GM10266 (cell line): ENCODE data around the gene BCL11B.

ENCODE experiments used
- DNase-seq: peaks from one replicate; pipeline ENCODE4 v3.0.0; 2012; ENCODE audit errors: extremely low spot score
- TF ChIP-seq, protein P1 (sequence below): IDR thresholded peaks from 2 replicates; pipeline ENCODE4 v1.5.1; 2012; ENCODE audit warnings: mild to moderate bottlenecking, low read depth; ENCODE audit not compliant: control insufficient read depth, insufficient read depth; ENCODE audit errors: missing control alignments

The BCL11B gene

DNA sequence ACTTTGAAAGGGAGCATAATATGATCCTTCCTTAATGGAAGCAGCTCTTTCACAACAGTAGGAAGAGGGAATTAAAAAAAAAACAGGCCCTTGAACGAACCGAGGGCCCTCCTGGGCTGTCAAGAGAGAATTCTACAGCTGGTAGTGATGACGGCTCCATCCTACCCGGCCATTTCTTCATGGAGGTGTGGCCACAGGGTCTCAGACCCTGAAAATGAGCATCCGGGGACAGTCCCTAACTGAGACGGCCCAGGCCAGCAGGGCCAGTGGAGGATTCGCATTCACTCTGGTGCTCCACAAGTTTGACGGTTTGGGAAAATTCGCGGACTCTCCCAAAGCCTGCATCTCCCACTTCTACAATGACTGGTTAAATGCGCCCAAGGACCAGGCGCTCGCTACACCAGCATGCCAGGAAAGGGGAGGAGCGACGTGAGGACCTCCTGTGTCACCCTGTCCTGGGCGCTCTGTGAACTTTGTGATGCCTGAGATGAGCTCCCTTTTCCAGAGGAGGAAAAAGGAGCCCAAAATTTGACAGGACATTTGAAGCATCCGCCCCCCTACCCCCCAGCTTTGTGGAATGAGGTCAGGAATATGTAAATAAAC, 66.8 kb downstream of the BCL11B start:
- TF ChIP-seq, protein P1, sequence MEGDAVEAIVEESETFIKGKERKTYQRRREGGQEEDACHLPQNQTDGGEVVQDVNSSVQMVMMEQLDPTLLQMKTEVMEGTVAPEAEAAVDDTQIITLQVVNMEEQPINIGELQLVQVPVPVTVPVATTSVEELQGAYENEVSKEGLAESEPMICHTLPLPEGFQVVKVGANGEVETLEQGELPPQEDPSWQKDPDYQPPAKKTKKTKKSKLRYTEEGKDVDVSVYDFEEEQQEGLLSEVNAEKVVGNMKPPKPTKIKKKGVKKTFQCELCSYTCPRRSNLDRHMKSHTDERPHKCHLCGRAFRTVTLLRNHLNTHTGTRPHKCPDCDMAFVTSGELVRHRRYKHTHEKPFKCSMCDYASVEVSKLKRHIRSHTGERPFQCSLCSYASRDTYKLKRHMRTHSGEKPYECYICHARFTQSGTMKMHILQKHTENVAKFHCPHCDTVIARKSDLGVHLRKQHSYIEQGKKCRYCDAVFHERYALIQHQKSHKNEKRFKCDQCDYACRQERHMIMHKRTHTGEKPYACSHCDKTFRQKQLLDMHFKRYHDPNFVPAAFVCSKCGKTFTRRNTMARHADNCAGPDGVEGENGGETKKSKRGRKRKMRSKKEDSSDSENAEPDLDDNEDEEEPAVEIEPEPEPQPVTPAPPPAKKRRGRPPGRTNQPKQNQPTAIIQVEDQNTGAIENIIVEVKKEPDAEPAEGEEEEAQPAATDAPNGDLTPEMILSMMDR, result no peak
- no peak for DNase-seq

- TF ChIP-seq, protein P1, result no peak
- DNase-seq, result no peak
Measured at GRCh38 chr14:99203801-99204200, 68.2 kb downstream of the BCL11B start.

GRCh38 chr14:99203080-99203479, 68.9 kb downstream of the BCL11B start:
- TF ChIP-seq, protein P1, result no peak
- DNase-seq, result no peak

- TF ChIP-seq, protein P1, result no peak
- DNase-seq, result no peak
Measured at GRCh38 chr14:99202516-99202915, 69.5 kb downstream of the BCL11B start.

GRCh38 chr14:99201351-99202073, 70.5 kb downstream of the BCL11B start:
- TF ChIP-seq, protein P1, result no peak
- no peak for DNase-seq

GRCh38 chr14:99200654-99201005, 71.4 kb downstream of the BCL11B start:
- no peak for DNase-seq

More at GRCh38 chr14:99200654-99201005, 71.4 kb downstream of the BCL11B start:
- TF ChIP-seq, protein P1, result no peak
